Measurements from ENCODE around the gene ARF1.

The ARF1 gene

DNA sequence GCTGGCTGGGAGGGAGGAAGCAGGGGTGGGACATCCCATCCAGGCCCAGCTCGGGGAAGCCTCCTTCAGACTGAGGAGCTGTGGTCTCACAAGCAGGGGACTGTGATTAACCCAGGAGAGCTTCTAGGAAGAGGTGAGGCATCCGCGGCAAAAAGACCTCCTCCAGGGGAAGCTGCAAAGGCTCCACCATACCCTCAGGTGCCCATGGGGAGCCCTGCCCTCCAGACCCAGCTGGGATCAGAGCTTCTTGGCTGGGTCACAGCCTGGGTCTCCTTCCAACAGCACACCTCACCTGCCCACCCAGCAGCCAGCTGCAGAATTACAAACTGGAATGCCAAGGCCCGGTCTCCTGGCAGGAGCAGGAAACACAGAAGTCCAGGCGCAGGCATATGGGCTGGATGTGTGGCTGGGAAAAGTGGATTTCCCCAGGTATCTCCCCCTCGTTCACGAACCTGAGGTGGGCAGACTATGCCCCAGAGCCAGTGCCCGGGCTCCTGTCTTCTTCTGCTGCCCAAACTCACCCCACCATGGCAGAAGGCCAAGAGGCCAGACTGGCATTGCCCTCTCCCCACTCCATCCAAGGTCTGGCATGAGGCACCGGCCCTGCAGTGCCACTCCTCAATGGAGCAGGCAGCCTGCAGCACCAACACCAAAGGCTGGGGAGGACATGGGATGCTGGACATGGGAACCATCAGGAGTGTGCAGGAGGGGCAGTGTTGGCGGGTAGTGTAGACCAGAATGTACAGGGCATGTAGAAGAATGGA is 15.4 kb upstream of the ARF1 start:
- TF ChIP-seq, protein P1, sequence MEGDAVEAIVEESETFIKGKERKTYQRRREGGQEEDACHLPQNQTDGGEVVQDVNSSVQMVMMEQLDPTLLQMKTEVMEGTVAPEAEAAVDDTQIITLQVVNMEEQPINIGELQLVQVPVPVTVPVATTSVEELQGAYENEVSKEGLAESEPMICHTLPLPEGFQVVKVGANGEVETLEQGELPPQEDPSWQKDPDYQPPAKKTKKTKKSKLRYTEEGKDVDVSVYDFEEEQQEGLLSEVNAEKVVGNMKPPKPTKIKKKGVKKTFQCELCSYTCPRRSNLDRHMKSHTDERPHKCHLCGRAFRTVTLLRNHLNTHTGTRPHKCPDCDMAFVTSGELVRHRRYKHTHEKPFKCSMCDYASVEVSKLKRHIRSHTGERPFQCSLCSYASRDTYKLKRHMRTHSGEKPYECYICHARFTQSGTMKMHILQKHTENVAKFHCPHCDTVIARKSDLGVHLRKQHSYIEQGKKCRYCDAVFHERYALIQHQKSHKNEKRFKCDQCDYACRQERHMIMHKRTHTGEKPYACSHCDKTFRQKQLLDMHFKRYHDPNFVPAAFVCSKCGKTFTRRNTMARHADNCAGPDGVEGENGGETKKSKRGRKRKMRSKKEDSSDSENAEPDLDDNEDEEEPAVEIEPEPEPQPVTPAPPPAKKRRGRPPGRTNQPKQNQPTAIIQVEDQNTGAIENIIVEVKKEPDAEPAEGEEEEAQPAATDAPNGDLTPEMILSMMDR (conservative IDR thresholded peaks at IDR 0.05; ENCODE audit: low read depth): no peak
- CTCF ChIA-PET: interaction anchor here (0.7 to 1.0 kb wide), 2 partner anchors 68 to 117 kb away, joined by 4 to 10 read pairs; no protein-coding TSS in a partner anchor
- H3K27ac ChIP-seq: no peak overlapping the region
- POLR2A ChIA-PET (ENCODE audit: low non-redundant PET): no interaction called here
- no peak for DNase-seq (ENCODE audit: low spot score)

DNA sequence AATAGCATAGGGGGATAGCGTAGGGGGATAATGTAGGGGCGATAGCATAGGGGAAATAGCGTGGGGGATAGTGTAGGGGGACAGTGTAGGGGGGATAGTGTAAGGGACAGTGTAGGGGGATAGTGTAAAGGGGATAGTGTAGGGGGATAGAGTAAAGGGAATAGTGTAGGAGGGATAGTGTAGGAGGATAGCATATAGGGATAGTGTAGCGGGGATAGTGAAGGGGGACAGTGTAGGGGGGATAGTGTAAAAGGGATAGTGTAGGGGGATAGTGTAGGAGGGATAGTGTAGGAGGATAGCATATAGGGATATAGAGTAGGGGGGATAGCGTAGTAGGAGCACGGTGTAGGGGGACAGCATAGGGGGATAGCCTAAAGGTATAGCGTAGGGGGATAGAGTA is 14.1 kb upstream of the ARF1 start:
- TF ChIP-seq, protein P1 (conservative IDR thresholded peaks at IDR 0.05; ENCODE audit: low read depth): no peak
- ChIA-PET POLR2A (ENCODE audit: low non-redundant PET) (no interaction called here), CTCF (no interaction called here)
- DNase-seq (ENCODE audit: low spot score): no peak
- no peak overlapping the region for H3K27ac ChIP-seq

DNA sequence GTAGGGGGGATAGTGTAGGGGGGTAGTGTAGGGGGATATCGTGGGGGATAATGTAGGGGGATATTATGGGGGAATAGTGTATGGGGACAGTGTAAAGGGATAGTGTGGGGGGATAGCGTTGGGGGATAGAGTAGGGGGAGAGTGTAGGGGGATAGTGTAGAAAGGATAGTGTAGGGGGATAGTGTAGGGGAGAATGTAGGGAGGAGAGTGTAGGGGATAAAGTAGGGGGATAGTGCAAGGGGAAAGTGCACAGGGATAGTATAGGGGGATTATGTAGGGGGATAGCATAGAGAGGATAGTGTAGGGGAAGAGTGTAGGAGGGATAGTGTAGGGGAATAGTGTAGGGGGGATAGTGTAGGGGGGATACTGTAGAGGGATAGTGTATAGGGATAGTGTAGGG is 12.3 kb upstream of the ARF1 start:
- ChIA-PET POLR2A (ENCODE audit: low non-redundant PET) (no interaction called here), CTCF (no interaction called here)
- H3K27ac ChIP-seq: no peak overlapping the region
- DNase-seq (ENCODE audit: low spot score): no peak
- TF ChIP-seq, protein P1 (conservative IDR thresholded peaks at IDR 0.05; ENCODE audit: low read depth): no peak

DNA sequence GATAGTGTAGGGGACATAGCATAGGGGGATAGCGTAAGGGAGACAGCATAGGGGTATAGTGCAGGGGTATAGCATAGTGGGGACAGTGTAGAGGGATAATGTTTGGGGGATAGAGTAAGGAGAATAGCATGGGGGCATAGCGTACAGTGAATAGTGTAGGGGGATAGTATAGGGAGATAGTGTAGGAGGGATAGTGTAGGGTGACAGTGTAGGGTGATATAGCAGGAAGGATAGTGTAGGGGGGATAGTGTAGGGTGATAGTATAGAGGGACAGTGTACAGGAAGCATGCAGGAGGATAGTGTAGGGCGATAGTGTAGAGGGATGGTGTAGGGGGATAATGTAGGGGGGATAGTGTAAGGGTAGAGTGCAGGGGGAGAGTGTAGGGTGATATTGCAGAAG is 11.7 kb upstream of the ARF1 start:
- DNase-seq (ENCODE audit: low spot score): no peak
- ChIA-PET POLR2A (ENCODE audit: low non-redundant PET) (no interaction called here), CTCF (no interaction called here)
- H3K27ac ChIP-seq: no peak overlapping the region
- TF ChIP-seq, protein P1 (conservative IDR thresholded peaks at IDR 0.05; ENCODE audit: low read depth): no peak

DNA sequence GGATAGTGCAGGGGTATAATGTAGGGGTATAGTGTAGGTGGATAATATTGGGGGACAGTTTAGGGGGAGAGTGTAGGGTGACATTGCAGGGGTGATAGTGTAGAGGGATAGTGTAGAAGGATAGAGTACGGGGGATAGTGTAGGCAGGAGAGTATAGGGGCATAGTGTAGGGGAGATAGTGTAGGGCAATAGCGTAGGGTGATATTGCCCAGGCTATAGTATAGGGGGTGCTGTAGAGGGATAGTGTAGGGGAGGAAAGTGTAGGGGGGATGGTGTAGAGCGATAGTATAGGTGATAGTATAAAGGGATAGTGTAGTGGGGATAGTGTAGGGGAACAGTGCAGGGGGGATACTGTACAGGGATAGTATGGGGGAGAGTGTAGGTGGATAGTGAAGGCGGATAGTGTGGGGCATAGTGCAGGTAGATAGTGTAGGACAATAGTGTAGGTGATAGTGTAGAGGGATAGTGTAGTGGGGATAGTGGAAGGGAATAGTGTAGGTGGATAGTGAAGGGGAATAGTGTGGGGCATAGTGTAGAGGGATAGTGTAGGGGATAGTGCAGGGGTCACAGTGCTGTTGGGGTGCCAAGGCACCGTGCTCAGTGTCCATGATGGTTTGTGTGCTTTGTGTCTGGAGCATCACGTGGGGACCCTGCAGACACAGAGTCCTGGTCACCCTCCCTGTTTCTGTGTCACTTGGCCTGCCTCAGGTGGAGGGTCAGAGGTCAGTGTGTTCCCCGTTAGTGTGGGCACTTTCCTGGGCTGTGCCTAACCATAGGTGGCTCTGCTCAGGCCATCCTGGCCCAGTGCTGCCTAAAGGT is 10.5 kb upstream of the ARF1 start:
- TF ChIP-seq, protein P1 (conservative IDR thresholded peaks at IDR 0.05; ENCODE audit: low read depth): no peak
- DNase-seq (ENCODE audit: low spot score): no peak
- ChIA-PET CTCF (interaction anchor here (1.5 kb wide), 1 partner anchor 36 kb away, joined by 3 read pairs; no protein-coding TSS in a partner anchor), POLR2A (ENCODE audit: low non-redundant PET) (no interaction called here)
- no peak overlapping the region for H3K27ac ChIP-seq

DNA sequence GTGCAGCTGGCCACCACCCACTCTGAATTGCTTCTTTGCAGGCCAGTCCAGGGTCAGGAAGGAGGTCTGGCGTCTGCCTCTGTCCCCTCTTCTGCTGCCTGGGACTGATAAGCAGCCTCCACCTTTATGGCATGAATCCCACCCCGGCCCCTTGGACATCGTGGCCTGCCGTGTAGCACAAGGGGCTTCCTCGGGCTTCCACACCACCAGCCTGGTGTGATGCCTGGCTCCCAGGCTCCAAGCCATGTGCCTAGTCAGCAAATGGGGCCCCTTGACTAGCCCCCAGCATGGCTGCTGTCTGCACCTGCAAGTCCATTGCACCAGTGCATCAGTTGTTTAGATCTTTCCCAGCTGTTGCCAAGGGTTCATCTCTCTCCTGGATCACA is 9.9 kb upstream of the ARF1 start:
- no peak overlapping the region for H3K27ac ChIP-seq
- POLR2A ChIA-PET (ENCODE audit: low non-redundant PET): no interaction called here
- CTCF ChIA-PET: interaction anchor here (1.5 kb wide), 1 partner anchor 36 kb away, joined by 3 read pairs; no protein-coding TSS in a partner anchor
- no peak for DNase-seq (ENCODE audit: low spot score)
- TF ChIP-seq, protein P1 (conservative IDR thresholded peaks at IDR 0.05; ENCODE audit: low read depth): no peak
